Activated T-helper 1 cell treated with anti-CD3 and anti-CD28 coated beads, Interleukin-12 subunit alpha, Interleukin-12 subunit beta, Interleukin-2, Interleukin-4 antibody, amounts not matched to agents 30 ng/mL and 10 ng/mL and 1 ng/mL, durations not matched to agents 14 hours and 24 hours and 36 hours (primary cell): ENCODE results near the gene DMKN. TPM values are rescaled to one million over a fixed set of nuclear protein-coding genes. Genes with fewer than 3 reads are reported as not detected.

Experiments
- DNase-seq: peaks from one replicate; pipeline ENCODE4 v3.0.0; 2021; ENCODE audit warnings: low spot score
- H3K27ac Mint-ChIP-seq: one replicate; pipeline ENCODE4 v1.8.0; 2021; ENCODE audit warnings: mild to moderate bottlenecking, mixed read lengths
- H3K27me3 Mint-ChIP-seq: one replicate; pipeline ENCODE4 v1.8.0; 2022; ENCODE audit warnings: mild to moderate bottlenecking, moderate library complexity, mixed read lengths; ENCODE audit not compliant: insufficient read depth
- H3K36me3 Mint-ChIP-seq: one replicate; pipeline ENCODE4 v1.8.0; 2021; ENCODE audit warnings: low read depth, mixed read lengths
- H3K4me1 Mint-ChIP-seq: one replicate; pipeline ENCODE4 v1.8.0; 2021; ENCODE audit warnings: low read depth, mixed read lengths
- H3K4me3 Mint-ChIP-seq: one replicate; pipeline ENCODE4 v1.8.0; 2021; ENCODE audit warnings: mild to moderate bottlenecking, moderate library complexity, mixed read lengths
- H3K9me3 Mint-ChIP-seq: one replicate; pipeline ENCODE4 v1.8.0; 2021; ENCODE audit warnings: mixed read lengths
- intact Hi-C: fragments of 100-400 bp; cut with micrococcal nuclease; formaldehyde crosslinking; loops from one replicate; pipeline ENCODE4 v1.15.1; 2024
- total RNA-seq: library from RNA; stranded (reverse); gene quantifications from 2 replicates; pipeline ENCODE4 v1.2.3, GENCODE V29; 2022

DMKN gene
- total RNA-seq, 1 donor from 2014 or later, result not detected

GRCh38 chr19:35458192-35458591 lies 55.3 kb downstream of the DMKN start:
- no peak overlapping the region for H3K27ac Mint-ChIP-seq
- H3K9me3 Mint-ChIP-seq, result no peaks in the 10 kb centered on the region
- no peaks in the 10 kb centered on the region for H3K36me3 Mint-ChIP-seq
- peaks cover 40% of the 10 kb centered on the region for H3K4me1 Mint-ChIP-seq
- no peak for DNase-seq
- H3K4me3 Mint-ChIP-seq, result no peak overlapping the region
- peaks cover 7% of the 10 kb centered on the region for H3K27me3 Mint-ChIP-seq
- intact Hi-C loops, result no loop called here

- peaks cover 7% of the 10 kb centered on the region for H3K27me3 Mint-ChIP-seq
- no peak overlapping the region for H3K4me3 Mint-ChIP-seq
- H3K4me1 Mint-ChIP-seq, result peaks cover 29% of the 10 kb centered on the region
- DNase-seq, result no peak
- intact Hi-C loops, result no loop called here
- no peaks in the 10 kb centered on the region for H3K9me3 Mint-ChIP-seq
- no peaks in the 10 kb centered on the region for H3K36me3 Mint-ChIP-seq
- H3K27ac Mint-ChIP-seq, result no peak overlapping the region
Observed at GRCh38 chr19:35457173-35457572, 56.3 kb downstream of the DMKN start.

DNA sequence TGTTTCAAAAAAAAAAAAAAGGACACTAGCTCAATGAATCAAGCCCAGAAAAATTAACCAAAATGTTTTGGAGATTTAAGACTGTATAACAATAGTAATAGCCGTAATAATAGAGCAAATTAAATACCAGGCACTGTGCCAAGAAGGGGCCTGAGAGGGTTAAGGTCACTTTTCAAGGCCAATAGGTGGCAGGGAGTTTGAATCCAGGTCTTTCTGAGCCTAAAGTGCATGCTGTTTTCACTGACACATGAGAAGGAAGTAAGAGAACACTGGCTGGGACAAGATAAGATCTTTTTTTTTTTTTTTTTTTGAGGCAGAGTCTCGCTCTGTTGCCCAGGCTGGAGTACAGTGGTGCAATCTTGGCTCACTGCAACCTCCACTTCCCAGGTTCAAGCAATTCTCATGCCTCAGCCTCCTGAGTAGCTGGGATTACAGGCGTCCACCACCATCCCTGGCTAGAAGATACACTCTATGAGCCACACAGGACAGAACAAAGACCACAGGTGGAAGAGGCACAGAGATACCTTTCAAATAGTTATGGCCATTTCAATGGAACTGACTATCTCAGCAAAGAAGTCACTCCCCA lies 57.7 kb downstream of the DMKN start:
- no peak overlapping the region for H3K4me3 Mint-ChIP-seq
- H3K4me1 Mint-ChIP-seq, result peaks cover 36% of the 10 kb centered on the region
- no peaks in the 10 kb centered on the region for H3K9me3 Mint-ChIP-seq
- H3K27ac Mint-ChIP-seq, result no peak overlapping the region
- H3K27me3 Mint-ChIP-seq, result peaks cover 7% of the 10 kb centered on the region
- no peaks in the 10 kb centered on the region for H3K36me3 Mint-ChIP-seq
- no peak for DNase-seq
- intact Hi-C loops, result no loop called here

DNA sequence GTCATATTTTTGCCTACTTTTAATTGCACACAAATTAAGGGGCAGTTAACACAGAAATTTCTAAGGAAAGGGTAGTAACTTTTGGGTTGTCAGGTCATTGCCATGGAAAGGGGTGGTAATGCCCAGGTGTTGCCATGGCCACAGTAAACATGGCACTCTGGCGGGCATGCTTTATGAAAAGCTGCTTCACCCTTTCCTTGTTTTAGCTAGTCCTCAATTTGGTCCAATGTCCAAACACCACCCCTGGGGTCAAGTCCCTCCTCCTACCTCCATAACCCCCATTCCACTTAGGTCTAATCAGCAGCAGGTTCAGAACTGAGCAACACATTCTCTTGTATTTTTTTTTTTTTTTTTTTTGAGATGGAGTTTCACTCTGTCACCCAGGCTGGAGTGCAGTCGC lies 58.8 kb downstream of the DMKN start:
- intact Hi-C loops, result no loop called here
- Mint-ChIP-seq H3K27ac (no peak overlapping the region), H3K36me3 (no peaks in the 10 kb centered on the region), H3K4me1 (peaks cover 30% of the 10 kb centered on the region), H3K27me3 (peaks cover 8% of the 10 kb centered on the region), H3K9me3 (no peaks in the 10 kb centered on the region), H3K4me3 (no peak overlapping the region)
- DNase-seq, result no peak

DNA sequence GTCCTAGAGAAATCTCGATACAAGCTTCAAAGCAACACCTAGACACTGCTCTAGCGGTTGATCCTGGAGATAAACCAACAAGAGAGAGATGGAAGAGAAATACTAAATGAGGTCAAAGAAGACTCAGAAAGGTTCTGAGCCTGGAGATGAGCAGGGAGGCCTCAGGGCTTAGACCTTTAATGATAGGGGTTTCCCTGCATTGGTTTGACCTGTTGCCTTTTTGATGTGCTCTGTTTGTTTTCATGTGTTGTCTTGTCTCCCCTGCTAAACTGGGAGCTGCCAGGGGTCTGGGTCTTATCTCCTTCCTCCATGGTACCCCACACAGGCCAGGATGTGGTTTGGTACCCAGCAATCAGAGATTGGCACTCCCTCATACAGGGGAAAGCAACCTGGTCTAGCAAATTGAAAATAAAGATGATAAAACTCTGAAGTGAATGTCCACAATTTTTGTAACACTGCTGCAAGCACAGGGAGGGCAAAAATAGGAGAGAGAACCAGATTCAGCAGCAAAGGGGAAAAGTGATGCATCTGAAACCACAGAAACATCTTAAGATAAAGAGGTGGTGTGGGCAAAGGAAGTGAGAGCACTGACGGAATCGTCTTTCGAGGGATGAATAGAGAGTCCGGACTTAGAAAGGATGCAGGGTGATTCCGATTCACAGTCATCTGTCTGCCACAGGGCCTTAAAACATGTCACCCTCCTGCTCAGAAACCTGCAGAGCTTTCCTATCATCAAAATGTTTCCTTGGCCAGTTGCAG lies 61.9 kb downstream of the DMKN start:
- Mint-ChIP-seq H3K9me3 (no peaks in the 10 kb centered on the region), H3K4me1 (peaks cover 15% of the 10 kb centered on the region), H3K36me3 (no peaks in the 10 kb centered on the region), H3K27me3 (peaks cover 30% of the 10 kb centered on the region), H3K4me3 (no peak overlapping the region), H3K27ac (no peak overlapping the region)
- DNase-seq, result no peak
- intact Hi-C loops, result loop anchor here (1.0 to 2.0 kb wide), 3 partner anchors 11 to 17 kb away; no protein-coding TSS in a partner anchor

GRCh38 chr19:35449359-35450043 lies 63.9 kb downstream of the DMKN start:
- no peaks in the 10 kb centered on the region for H3K9me3 Mint-ChIP-seq
- H3K36me3 Mint-ChIP-seq, result no peaks in the 10 kb centered on the region
- peaks cover 30% of the 10 kb centered on the region for H3K4me1 Mint-ChIP-seq
- DNase-seq, result no peak
- intact Hi-C loops, result loop anchor here (2.0 kb wide), 1 partner anchor 19 kb away; no protein-coding TSS in a partner anchor
- no peak overlapping the region for H3K4me3 Mint-ChIP-seq
- H3K27ac Mint-ChIP-seq, result no peak overlapping the region
- H3K27me3 Mint-ChIP-seq, result peaks cover 32% of the 10 kb centered on the region

DNA sequence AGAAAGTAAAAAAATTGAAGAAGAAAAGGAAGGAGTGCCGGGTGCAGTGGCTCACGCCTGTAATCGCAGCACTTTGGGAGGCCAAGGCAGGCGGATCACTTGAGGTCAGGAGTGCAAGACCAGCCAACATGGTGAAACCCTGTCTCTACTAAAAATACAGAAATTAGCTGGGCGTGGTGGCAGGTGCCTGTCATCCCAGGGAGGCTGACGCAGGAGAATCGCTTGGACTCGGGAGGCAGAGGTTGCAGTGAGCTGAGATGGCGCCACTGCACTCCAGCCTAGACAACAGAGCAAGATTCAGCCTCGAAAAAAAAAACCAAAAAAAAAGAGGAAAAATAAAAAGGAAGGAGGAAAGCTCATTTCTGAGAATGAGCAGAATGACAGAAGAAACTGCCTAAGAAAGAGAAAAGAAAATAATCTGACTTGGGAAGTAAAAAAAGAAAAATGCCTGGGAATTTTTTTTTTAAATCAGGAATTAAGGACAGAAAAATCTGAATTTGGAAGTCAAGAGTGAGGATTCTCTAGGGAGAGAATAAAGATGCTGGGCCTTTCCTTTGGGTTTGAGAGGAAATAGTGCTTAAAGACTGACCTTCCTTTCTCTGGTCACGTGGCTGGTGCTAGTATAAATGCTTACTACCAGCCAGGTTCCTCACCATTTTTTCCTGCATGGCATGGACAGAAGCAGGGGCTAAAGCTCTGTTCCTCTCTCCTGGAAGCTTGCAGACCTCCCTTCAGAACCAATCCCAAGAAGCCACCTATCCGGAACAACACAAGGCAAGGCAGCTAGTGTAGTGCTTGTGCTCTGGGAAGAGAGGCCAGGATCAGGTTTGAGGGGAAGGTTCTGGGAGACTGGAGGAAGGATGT lies 65.6 kb downstream of the DMKN start, which contains the start of gene FFAR2:
TSS of gene FFAR2 (plus strand) at position 652 of the 864 bp plus-strand sequence. CDS start 1,458 bp downstream, outside the sequence.
- no peak within 1 kb of the TSS for H3K4me3 Mint-ChIP-seq
- intact Hi-C loops, result no loop called here
- peaks cover 31% of the 10 kb centered on the region for H3K4me1 Mint-ChIP-seq

More for the DNA sequence above, 65.6 kb downstream of the DMKN start, which contains the start of gene FFAR2:
- Mint-ChIP-seq H3K9me3 (no peaks in the 10 kb centered on the region), H3K36me3 (no peaks in the 10 kb centered on the region), H3K27ac (no peak within 1 kb of the TSS), H3K27me3 (peaks cover 28% of the 10 kb centered on the region)
- DNase-seq, result no peak

Other genes with a start within 250 kb of the DMKN start
- 156 and 164 TPM in 2 replicates for gene USF2, start 244.7 kb downstream of the DMKN start, total RNA-seq
- gene HAMP, start 231.1 kb downstream of the DMKN start, total RNA-seq, result 0.57 and 0.96 TPM in 2 replicates
- not detected in 2 replicates for gene MAG, start 221.5 kb downstream of the DMKN start, total RNA-seq
- gene CD22, start 184.5 kb downstream of the DMKN start, total RNA-seq, result 4.7 and 5.1 TPM in 2 replicates
- 0.12 and 0.18 TPM in 2 replicates for gene FFAR1, start 165.7 kb downstream of the DMKN start, total RNA-seq
- gene FFAR3, start 155.2 kb downstream of the DMKN start, total RNA-seq, result 0.20 and 0.36 TPM in 2 replicates
- gene GPR42, start 142.6 kb downstream of the DMKN start, total RNA-seq, result 0.20 TPM in 1 of 2 replicates, not detected in the other
- gene FFAR2, start 65.4 kb downstream of the DMKN start, total RNA-seq, result not detected in 2 replicates
- gene KRTDAP, start 23.2 kb downstream of the DMKN start, total RNA-seq, result not detected in 2 replicates
- gene SBSN, start 14.7 kb upstream of the DMKN start, total RNA-seq, result not detected in 2 replicates
- gene GAPDHS, start 19.8 kb upstream of the DMKN start, total RNA-seq, result not detected in 2 replicates
- gene TMEM147, start 32.0 kb upstream of the DMKN start, total RNA-seq, result 122 and 123 TPM in 2 replicates
- gene ATP4A, start 50.0 kb upstream of the DMKN start, total RNA-seq, result not detected in 2 replicates
- gene PMIS2, start 72.5 kb upstream of the DMKN start, total RNA-seq, result not detected in 2 replicates
- gene HAUS5, start 99.1 kb upstream of the DMKN start, total RNA-seq, result 41.0 and 48.4 TPM in 2 replicates
- gene RBM42, start 115.4 kb upstream of the DMKN start, total RNA-seq, result 105 and 118 TPM in 2 replicates
- gene ETV2, start 128.1 kb upstream of the DMKN start, total RNA-seq, result 0.98 and 1.0 TPM in 2 replicates
- gene COX6B1, start 134.7 kb upstream of the DMKN start, total RNA-seq, result 434 and 451 TPM in 2 replicates
- gene UPK1A, start 152.9 kb upstream of the DMKN start, total RNA-seq, result 0.41 and 0.51 TPM in 2 replicates
- gene ZBTB32, start 190.9 kb upstream of the DMKN start, total RNA-seq, result 126 TPM in 2 replicates
- gene KMT2B, start 204.4 kb upstream of the DMKN start, total RNA-seq, result 61.9 and 65.2 TPM in 2 replicates
- 105 and 106 TPM in 2 replicates for gene IGFLR1, start 228.8 kb upstream of the DMKN start, total RNA-seq
- gene U2AF1L4, start 231.8 kb upstream of the DMKN start, total RNA-seq, result 28.1 and 29.7 TPM in 2 replicates
- 50.6 and 54.6 TPM in 2 replicates for gene PSENEN, start 232.0 kb upstream of the DMKN start, total RNA-seq
- gene LIN37, start 234.9 kb upstream of the DMKN start, total RNA-seq, result 9.3 and 9.8 TPM in 2 replicates
- 0.78 TPM in 1 of 2 replicates, not detected in the other for gene HSPB6, start 243.4 kb upstream of the DMKN start, total RNA-seq
- gene PROSER3, start 244.5 kb upstream of the DMKN start, total RNA-seq, result 39.5 and 45.1 TPM in 2 replicates